GM18526 (cell line): ENCODE measurements around the gene CDH23.

Experiments
- POLR2A ChIP-seq: IDR thresholded peaks from 3 replicates; pipeline ENCODE4 v1.6.1; 2011; ENCODE audit not compliant: insufficient read length; ENCODE audit errors: extremely low read depth

The CDH23 gene

GRCh38 chr10:71750124-71750841 lies 353.6 kb downstream of the CDH23 start:
- no peak for TF ChIP-seq POLR2A

- no peak for TF ChIP-seq POLR2A
Observed at GRCh38 chr10:71750986-71751385, 354.3 kb downstream of the CDH23 start.

DNA sequence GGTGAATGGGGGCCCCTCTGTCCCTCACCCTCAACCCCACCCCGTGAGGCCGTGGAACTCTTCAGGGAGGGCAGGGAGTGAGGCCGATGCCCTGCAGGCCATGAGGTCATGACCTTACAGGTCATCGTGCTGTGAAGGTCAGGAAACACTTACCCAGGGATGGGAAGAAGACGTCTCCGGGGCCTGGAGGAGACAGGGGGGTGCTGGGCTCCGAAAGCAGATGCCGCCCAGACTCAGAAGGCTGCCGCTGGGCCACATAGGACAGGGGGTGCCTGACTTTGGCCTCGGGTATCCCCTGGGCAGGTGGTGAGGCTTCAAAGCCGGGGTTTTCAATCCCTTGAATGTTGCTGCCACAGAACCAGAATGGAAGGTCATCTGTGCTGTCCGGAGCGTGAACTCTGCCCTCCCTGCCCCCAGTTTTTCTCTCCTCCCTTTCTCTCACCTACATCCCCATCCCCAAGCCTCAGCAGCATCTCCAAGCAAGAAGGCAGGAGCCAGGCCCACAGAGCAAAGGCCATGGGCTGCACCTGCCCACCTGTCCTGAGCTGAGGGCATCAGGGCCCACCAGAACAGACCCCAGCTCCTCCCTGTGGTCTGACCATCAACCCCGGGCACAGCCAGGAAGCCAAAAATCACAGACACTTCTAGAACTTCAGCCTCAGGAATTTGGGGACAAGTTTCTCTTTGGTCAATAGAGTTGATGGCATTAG lies 354.9 kb downstream of the CDH23 start:
- no peak for TF ChIP-seq POLR2A

DNA sequence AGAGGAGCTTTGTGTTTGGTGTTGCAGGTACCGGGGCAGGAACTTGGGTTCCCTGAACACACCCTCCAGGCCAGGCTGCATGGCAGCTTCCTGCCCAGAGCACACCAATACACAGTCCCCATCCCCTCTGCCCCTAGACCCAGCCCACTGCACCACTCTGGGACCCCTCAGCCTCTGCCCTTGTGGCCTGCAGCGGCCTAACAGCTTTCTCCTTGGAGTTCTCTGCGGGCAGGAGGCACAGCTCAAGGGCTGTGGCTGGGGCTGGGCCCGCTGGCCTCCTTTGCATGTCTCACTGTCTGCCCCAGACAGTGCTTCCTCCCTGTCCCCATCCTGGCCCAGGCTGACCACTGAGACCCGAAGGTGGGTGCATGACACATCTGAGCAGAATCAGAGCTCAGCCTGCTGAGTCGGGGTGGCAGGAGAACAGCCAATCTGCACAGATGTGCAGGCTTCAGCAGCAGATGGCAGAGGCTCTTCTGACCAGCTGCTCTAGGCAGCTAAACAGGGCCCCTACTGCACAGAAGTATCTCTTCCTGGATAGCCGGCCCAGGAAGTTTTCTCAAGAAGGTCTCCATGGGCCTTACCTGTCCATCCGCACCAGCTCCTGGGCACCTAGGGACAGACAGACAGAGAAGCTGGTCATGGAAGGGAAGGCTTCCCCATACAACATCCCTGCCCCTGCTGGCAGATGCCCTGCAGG lies 355.8 kb downstream of the CDH23 start:
- no peak for TF ChIP-seq POLR2A

DNA sequence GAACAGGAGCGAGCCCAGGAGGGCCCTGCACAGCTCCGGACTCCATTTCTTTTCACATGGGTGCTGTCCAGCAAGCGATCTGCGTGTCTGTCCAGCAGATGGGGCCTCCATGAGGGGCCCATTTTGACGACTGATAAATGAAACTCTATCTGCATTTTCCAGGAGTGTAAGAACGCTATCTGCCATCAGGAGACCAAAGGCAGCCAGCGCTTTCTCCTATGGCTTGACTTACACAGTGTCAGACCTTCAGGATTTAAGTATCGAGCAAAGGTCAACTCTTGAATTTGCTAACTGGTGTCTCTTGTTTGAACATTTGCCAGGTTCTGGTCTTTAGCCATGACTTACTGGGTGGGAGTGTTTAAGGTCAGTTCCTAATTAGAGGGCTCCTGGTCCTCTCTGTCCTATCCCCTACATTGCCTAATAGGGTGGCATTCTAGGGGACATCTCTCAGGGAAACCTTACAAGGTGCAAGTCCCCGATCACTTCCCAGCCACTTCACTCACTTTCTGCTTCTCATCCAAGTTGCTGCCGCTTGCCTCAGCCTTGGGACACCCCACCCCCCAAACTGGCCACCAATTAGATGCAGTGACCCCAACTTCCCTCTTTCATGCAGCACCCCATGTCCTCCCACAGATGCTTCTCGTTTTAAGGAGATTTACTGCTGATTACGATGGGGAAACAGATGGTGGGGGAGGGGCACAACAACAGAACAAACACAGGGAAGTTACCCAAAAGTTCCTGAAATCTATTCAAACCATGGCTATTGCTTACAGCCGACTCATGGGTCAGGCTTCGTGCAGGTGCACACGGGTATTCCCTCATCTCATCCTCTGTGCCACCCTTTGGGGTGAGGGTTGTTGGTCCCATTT lies 356.6 kb downstream of the CDH23 start:
- TF ChIP-seq POLR2A = no peak

GRCh38 chr10:71753960-71754505 lies 357.3 kb downstream of the CDH23 start:
- TF ChIP-seq POLR2A = no peak

DNA sequence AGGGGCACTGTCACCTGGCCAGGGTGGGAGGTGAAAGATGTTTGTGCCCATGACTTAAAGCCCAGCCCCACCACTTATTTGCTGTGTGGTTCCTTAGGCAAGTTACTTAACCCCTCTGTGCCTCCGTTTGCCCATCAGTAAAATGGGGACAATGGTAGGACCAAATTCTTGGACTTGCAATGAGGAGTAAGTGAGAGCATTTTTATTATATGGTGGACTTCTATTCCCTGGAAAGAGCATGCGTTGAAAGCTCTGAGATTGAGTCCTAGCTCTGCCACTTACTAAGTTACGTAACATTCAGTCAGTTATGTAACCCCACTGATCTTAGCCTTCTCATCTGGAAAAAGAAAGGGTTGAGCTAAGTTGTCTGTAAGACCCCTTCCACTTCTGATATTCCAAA lies 357.8 kb downstream of the CDH23 start:
- TF ChIP-seq POLR2A = no peak

GRCh38 chr10:71755179-71755879 lies 358.6 kb downstream of the CDH23 start:
- TF ChIP-seq POLR2A = no peak

DNA sequence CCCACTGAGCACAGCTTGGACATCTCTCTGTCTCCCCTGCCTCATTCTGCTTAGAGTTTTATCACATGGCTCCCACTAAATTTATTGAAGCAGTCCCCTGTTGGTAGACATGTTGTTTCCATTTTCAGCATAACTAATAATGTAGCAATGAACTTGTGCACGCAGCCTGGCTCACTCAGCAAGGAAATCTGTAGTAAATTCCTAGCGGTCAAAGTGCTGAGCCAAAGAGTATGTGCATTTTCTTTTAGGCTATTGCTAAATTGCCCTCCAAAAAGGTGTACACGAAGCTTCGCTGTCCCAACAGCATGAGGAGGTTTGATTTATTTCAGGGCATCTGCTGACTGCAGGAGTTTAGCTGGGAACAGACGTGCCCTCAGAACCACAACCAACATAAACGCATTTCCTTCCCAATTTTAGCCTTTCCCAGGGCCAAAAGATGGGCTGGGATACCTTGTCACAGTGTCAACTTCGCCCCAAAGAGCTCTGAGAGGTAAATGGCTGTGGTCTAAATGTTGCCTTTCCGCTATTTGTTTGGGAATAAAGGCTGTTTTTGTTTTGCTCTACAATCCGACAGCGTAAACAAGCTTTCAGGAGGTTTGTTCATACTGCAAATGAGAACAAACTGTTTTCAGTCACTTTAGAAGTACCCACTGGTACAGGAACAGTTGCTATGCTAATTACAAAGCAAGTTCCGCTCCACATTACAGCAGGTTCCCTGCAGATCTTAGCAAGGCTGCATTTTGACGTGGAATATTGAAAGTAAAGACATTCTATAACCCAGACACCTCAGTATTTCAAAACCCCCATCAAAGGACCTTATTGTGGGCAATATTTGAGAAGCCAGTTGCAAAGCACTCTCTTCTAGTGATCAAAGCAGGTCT lies 359.8 kb downstream of the CDH23 start:
- TF ChIP-seq POLR2A = no peak

- no peak for TF ChIP-seq POLR2A
Observed at GRCh38 chr10:71757399-71757922, 360.7 kb downstream of the CDH23 start.

GRCh38 chr10:71761105-71761511 lies 364.4 kb downstream of the CDH23 start:
- TF ChIP-seq POLR2A = no peak

DNA sequence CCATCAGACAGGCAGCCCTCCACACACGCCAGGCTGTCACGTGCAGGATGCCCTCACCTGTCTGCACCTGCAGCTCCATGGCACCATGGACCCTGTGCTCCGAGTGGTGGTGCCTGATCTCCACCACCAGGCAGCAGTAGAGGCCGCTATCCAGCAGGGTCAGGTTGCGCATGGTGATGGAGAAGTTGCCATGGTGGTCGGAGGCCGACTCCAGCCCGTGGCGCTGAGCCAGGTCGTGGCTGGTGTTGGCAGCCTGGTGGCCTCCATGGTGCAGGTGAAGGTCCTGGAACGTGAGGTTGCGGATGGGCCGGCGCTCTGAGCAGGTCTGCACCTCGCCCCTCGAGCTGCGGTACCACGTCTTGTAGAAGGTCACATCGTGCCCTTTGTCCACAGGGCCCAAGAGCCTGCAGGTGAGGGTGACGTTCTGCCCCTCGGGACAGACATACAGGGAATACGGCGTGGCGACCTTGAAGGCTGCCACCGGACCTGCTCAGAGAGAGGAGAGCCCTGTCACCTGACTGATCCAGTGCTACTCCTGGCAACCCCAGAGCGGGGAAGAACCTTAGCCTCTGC lies 364.9 kb downstream of the CDH23 start:
- no peak for TF ChIP-seq POLR2A

GRCh38 chr10:71762324-71762723 lies 365.6 kb downstream of the CDH23 start:
- no peak for TF ChIP-seq POLR2A
